K562 (cell line): ENCODE data around the gene CDHR1. TPM values are rescaled to one million over a fixed set of nuclear protein-coding genes. Genes with fewer than 3 reads are reported as not detected.

Experiments
- ATAC-seq: fragments of 200-7000 bp; cut with Tn5 transposase; 3 replicates; pipeline ENCODE4 v1.9.1; 2020; ENCODE audit warnings: moderate library complexity
- BruUV-seq: library from RNA; stranded (reverse); fragments of 400-500 nt; replicated peaks from 2 replicates; lab custom pipeline; 2021; lab: Mats Ljungman, UMichigan
- CTCF ChIA-PET: fragments of 300-600 bp; formaldehyde crosslinking; extraction: SDS; loops from one replicate; lab custom pipeline; 2021; ENCODE audit warnings: low intra/inter-chr PET ratio; lab: Yijun Ruan, JAX
- POLR2A ChIA-PET: fragments of 300-600, 350-650 bp; sonication (Branson Sonifier 250); formaldehyde crosslinking; extraction: SDS; loops from one replicate; lab custom pipeline; 2021; ENCODE audit warnings: antibody characterized with exemption, inconsistent platforms; lab: Yijun Ruan, JAX
- DNase-seq, 4 experiments: peaks; one replicate each; pipeline versions ENCODE4 v3.0.0 to v3.0.0-alpha.2; 2011 to 2018; ENCODE audit warnings: low spot score in 3 of 4, mixed read lengths in 3 of 4; ENCODE audit errors: extremely low read depth in 1 of 4
- FAIRE-seq: peaks from 2 replicates; lab custom pipeline; 2011; peaks lifted over from hg19 to GRCh38; lab: Jason Lieb, UNC
- H2AFZ ChIP-seq: 2 replicates; pipeline ENCODE4 v1.6.0; 2011; ENCODE audit warnings: low read depth, low read length, control low read depth, inconsistent platforms
- H3K27ac ChIP-seq: fragments of 200-600 bp; 3 replicates; pipeline ENCODE4 v1.8.0; 2011; ENCODE audit warnings: low read depth, mild to moderate bottlenecking, control low read depth, inconsistent platforms, low read length, moderate library complexity, mixed read lengths; ENCODE audit errors: extremely low read depth
- H3K27me3 ChIP-seq, 2 experiments: fragments of 300-600 bp in 1 of 2; 2 replicates in 1 of 2; 3 replicates in 1 of 2; pipeline versions ENCODE4 v1.6.0 to v1.8.0; 2011; ENCODE audit warnings: inconsistent platforms in 2 of 2, low read length in 2 of 2, mild to moderate bottlenecking in 1 of 2, mixed read lengths in 1 of 2, moderate library complexity in 1 of 2; ENCODE audit not compliant: control insufficient read depth in 2 of 2, insufficient read depth in 2 of 2
- H3K36me3 ChIP-seq: fragments of 300-600 bp; 3 replicates; pipeline ENCODE4 v1.8.0; 2011; ENCODE audit warnings: mild to moderate bottlenecking, low read length, inconsistent platforms; ENCODE audit not compliant: control insufficient read depth, insufficient read depth
- H3K4me1 ChIP-seq, 2 experiments: fragments of 200-600 bp in 1 of 2; replicated peaks in 1 of 2; 2 replicates in 1 of 2; 3 replicates in 1 of 2; pipeline versions ENCODE4 v1.5.1 to v1.8.0; 2011; ENCODE audit warnings: inconsistent platforms in 2 of 2, low read length in 2 of 2, mild to moderate bottlenecking in 1 of 2, mixed read lengths in 1 of 2, moderate library complexity in 1 of 2; ENCODE audit not compliant: control insufficient read depth in 2 of 2, insufficient read depth in 2 of 2
- H3K4me2 ChIP-seq: 2 replicates; pipeline ENCODE4 v1.6.1; 2011; ENCODE audit warnings: low read length, control low read depth, inconsistent platforms, mixed read lengths; ENCODE audit not compliant: insufficient read depth
- H3K4me3 ChIP-seq: fragments of 200-600 bp; sonication (generic), shearing (Covaris generic); 2 replicates; pipeline ENCODE4 v1.5.1; 2016; ENCODE audit warnings: control low read depth, inconsistent platforms
- H3K79me2 ChIP-seq: fragments of 200-600 bp; 3 replicates; pipeline ENCODE4 v1.8.0; 2011; ENCODE audit warnings: low read length, inconsistent platforms; ENCODE audit not compliant: control insufficient read depth, insufficient read depth
- H3K9ac ChIP-seq, 2 experiments: 2 replicates each; pipeline versions ENCODE4 v1.6.0 to v1.6.1; 2011; ENCODE audit warnings: low read depth in 2 of 2, low read length in 2 of 2, control low read depth in 1 of 2, inconsistent platforms in 1 of 2, mild to moderate bottlenecking in 1 of 2, mixed read lengths in 1 of 2; ENCODE audit not compliant: insufficient read depth in 1 of 2
- H3K9me1 ChIP-seq: one replicate; pipeline ENCODE4 v1.6.0; 2011; ENCODE audit warnings: inconsistent platforms, mild to moderate bottlenecking, low read length, moderate library complexity; ENCODE audit not compliant: control insufficient read depth, insufficient read depth
- H3K9me3 ChIP-seq: replicated peaks from 2 replicates; pipeline ENCODE4 v1.5.1; 2011; ENCODE audit warnings: low read depth, low read length, inconsistent platforms; ENCODE audit not compliant: control insufficient read depth, insufficient read depth
- H4K20me1 ChIP-seq: replicated peaks from 2 replicates; pipeline ENCODE4 v1.6.1; 2011; ENCODE audit warnings: low read length, inconsistent platforms, mixed read lengths; ENCODE audit not compliant: control insufficient read depth, insufficient read depth
- TBL1XR1 ChIP-seq, 2 experiments: IDR thresholded peaks; 2 replicates each; pipeline ENCODE4 v1.6.1; 2012; ENCODE audit warnings: improper control_type of control experiment in 2 of 2, low read length in 2 of 2, mild to moderate bottlenecking in 1 of 2
- WGBS: fragments of 100-300 bp; shearing (Covaris generic); methylation state at CpG from one replicate; pipeline ENCODE4 v1.1.6; 2016; ENCODE audit warnings: low coverage, mixed read lengths; ENCODE audit not compliant: insufficient coverage; ENCODE audit errors: missing lambda C conversion rate; 5-methylcytosine and 5-hydroxymethylcytosine counted together
- in situ Hi-C: fragments of 300-500 bp; cut with MboI; formaldehyde crosslinking; loops from 4 replicates; pipeline ENCODE4 v1.15.0; 2018; ENCODE audit warnings: inconsistent platforms, mixed read lengths
- intact Hi-C: fragments of 100-400 bp; cut with micrococcal nuclease; formaldehyde crosslinking; loops from 2 replicates; pipeline ENCODE4 v1.14.2; 2022
- polyA plus RNA-seq, 8 experiments: library from polyadenylated mRNA; depleted of rRNA in 4 of 8; stranded (reverse) in 5 of 8; unstranded in 3 of 8; fragments of >200 nt; fragmentation: Nextera tagmentation in 2 of 8; fragmentation: Illumina TruSeq in 1 of 8; extraction: Ambion mirVana in 2 of 8; extraction: Trizol in 1 of 8; gene quantifications; 2 replicates each; pipeline versions ENCODE4 v1.2.1 to v1.2.3, GENCODE V29; 2011 to 2014; ENCODE audit warnings: inconsistent platforms in 1 of 8, missing spikeins in 1 of 8
- total RNA-seq, 7 experiments: library from RNA; depleted of rRNA in 6 of 7; stranded (reverse); fragments of >200 nt in 6 of 7; fragmentation: Illumina TruSeq in 2 of 7; extraction: Trizol in 2 of 7; gene quantifications; 2 replicates each; pipeline versions ENCODE4 v1.2.1 to v1.2.3, GENCODE V29; 2011 to 2021; ENCODE audit warnings: low replicate concordance in 1 of 7
- TF ChIP-seq, protein P1 (sequence below): fragments of 250-450 bp; sonication (Bioruptor Pico); IDR thresholded peaks from 2 replicates; pipeline ENCODE4 v1.8.0; 2022; ENCODE audit warnings: moderate library complexity, mild to moderate bottlenecking, inconsistent platforms
- TF ChIP-seq, protein P2 (sequence below): fragments of 250-450 bp; sonication (Bioruptor Pico); IDR thresholded peaks from 2 replicates; pipeline ENCODE4 v1.6.1; 2021; ENCODE audit warnings: mild to moderate bottlenecking
- TF ChIP-seq, protein P3 (sequence below), 2 experiments: fragments of 450-650 bp; IDR thresholded peaks; 2 replicates each; pipeline ENCODE4 v1.6.1; 2016
- TF ChIP-seq, protein P4 (sequence below): sonication (generic); formaldehyde crosslinking; IDR thresholded peaks from 2 replicates; pipeline ENCODE4 v1.8.0; 2023; ENCODE audit warnings: mild to moderate bottlenecking, missing genetic modification reagents
- TF ChIP-seq, protein P5 (sequence below): fragments of 200-800 bp; sonication (Bioruptor generic); IDR thresholded peaks from 2 replicates; pipeline ENCODE4 v1.6.1; 2016; ENCODE audit warnings: missing genetic modification characterization, missing compliant biosample characterization

Gene CDHR1
- total and polyA plus RNA-seq, 9 of the 15 experiments (the other 6 are each of a cell fraction or from before 2014, with no cell fraction given) = 0.03 to 0.99 (median 0.20) TPM

GRCh38 chr10:84181631-84182030 lies 12.7 kb upstream of the CDHR1 start (continued):
- TF ChIP-seq, protein P1, sequence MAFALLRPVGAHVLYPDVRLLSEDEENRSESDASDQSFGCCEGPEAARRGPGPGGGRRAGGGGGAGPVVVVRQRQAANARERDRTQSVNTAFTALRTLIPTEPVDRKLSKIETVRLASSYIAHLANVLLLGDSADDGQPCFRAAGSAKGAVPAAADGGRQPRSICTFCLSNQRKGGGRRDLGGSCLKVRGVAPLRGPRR = no peak
- TF ChIP-seq, protein P2, sequence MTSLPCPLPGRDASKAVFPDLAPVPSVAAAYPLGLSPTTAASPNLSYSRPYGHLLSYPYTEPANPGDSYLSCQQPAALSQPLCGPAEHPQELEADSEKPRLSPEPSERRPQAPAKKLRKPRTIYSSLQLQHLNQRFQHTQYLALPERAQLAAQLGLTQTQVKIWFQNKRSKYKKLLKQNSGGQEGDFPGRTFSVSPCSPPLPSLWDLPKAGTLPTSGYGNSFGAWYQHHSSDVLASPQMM (CRISPR knock-in tag) = no peak

GRCh38 chr10:84184517-84184916 lies 9.8 kb upstream of the CDHR1 start:
- no TSS peak for BruUV-seq
- peaks cover 1 to 44% of the 10 kb centered on the region in 2 experiments; a peak in 4 of 5 replicates for H3K27me3 ChIP-seq
- TF ChIP-seq, protein P3, sequence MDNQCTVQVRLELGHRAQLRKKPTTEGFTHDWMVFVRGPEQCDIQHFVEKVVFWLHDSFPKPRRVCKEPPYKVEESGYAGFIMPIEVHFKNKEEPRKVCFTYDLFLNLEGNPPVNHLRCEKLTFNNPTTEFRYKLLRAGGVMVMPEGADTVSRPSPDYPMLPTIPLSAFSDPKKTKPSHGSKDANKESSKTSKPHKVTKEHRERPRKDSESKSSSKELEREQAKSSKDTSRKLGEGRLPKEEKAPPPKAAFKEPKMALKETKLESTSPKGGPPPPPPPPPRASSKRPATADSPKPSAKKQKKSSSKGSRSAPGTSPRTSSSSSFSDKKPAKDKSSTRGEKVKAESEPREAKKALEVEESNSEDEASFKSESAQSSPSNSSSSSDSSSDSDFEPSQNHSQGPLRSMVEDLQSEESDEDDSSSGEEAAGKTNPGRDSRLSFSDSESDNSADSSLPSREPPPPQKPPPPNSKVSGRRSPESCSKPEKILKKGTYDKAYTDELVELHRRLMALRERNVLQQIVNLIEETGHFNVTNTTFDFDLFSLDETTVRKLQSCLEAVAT (IDR thresholded peaks at IDR 0.05) = no peak
- no peak for TF ChIP-seq TBL1XR1 (IDR thresholded peaks at IDR 0.05; ENCODE audit: low read length in 2 of 2)
- TF ChIP-seq, protein P4, sequence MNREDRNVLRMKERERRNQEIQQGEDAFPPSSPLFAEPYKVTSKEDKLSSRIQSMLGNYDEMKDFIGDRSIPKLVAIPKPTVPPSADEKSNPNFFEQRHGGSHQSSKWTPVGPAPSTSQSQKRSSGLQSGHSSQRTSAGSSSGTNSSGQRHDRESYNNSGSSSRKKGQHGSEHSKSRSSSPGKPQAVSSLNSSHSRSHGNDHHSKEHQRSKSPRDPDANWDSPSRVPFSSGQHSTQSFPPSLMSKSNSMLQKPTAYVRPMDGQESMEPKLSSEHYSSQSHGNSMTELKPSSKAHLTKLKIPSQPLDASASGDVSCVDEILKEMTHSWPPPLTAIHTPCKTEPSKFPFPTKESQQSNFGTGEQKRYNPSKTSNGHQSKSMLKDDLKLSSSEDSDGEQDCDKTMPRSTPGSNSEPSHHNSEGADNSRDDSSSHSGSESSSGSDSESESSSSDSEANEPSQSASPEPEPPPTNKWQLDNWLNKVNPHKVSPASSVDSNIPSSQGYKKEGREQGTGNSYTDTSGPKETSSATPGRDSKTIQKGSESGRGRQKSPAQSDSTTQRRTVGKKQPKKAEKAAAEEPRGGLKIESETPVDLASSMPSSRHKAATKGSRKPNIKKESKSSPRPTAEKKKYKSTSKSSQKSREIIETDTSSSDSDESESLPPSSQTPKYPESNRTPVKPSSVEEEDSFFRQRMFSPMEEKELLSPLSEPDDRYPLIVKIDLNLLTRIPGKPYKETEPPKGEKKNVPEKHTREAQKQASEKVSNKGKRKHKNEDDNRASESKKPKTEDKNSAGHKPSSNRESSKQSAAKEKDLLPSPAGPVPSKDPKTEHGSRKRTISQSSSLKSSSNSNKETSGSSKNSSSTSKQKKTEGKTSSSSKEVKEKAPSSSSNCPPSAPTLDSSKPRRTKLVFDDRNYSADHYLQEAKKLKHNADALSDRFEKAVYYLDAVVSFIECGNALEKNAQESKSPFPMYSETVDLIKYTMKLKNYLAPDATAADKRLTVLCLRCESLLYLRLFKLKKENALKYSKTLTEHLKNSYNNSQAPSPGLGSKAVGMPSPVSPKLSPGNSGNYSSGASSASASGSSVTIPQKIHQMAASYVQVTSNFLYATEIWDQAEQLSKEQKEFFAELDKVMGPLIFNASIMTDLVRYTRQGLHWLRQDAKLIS = no peak
- TF ChIP-seq, protein P5, sequence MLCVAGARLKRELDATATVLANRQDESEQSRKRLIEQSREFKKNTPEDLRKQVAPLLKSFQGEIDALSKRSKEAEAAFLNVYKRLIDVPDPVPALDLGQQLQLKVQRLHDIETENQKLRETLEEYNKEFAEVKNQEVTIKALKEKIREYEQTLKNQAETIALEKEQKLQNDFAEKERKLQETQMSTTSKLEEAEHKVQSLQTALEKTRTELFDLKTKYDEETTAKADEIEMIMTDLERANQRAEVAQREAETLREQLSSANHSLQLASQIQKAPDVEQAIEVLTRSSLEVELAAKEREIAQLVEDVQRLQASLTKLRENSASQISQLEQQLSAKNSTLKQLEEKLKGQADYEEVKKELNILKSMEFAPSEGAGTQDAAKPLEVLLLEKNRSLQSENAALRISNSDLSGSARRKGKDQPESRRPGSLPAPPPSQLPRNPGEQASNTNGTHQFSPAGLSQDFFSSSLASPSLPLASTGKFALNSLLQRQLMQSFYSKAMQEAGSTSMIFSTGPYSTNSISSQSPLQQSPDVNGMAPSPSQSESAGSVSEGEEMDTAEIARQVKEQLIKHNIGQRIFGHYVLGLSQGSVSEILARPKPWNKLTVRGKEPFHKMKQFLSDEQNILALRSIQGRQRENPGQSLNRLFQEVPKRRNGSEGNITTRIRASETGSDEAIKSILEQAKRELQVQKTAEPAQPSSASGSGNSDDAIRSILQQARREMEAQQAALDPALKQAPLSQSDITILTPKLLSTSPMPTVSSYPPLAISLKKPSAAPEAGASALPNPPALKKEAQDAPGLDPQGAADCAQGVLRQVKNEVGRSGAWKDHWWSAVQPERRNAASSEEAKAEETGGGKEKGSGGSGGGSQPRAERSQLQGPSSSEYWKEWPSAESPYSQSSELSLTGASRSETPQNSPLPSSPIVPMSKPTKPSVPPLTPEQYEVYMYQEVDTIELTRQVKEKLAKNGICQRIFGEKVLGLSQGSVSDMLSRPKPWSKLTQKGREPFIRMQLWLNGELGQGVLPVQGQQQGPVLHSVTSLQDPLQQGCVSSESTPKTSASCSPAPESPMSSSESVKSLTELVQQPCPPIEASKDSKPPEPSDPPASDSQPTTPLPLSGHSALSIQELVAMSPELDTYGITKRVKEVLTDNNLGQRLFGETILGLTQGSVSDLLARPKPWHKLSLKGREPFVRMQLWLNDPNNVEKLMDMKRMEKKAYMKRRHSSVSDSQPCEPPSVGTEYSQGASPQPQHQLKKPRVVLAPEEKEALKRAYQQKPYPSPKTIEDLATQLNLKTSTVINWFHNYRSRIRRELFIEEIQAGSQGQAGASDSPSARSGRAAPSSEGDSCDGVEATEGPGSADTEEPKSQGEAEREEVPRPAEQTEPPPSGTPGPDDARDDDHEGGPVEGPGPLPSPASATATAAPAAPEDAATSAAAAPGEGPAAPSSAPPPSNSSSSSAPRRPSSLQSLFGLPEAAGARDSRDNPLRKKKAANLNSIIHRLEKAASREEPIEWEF (CRISPR knock-in tag) = no peak

More at GRCh38 chr10:84184517-84184916, 9.8 kb upstream of the CDHR1 start:
- H3K9me1 ChIP-seq = no peaks in the 10 kb centered on the region
- POLR2A ChIA-PET = interaction anchor here (0.7 to 1.1 kb wide), 3 partner anchors 9 to 37 kb away, joined by 3 to 4 read pairs (median 3); no protein-coding TSS in a partner anchor
- H3K27ac ChIP-seq = no peak overlapping the region
- intact Hi-C loops (no loop called here), in situ Hi-C loops (no loop called here)
- no peak overlapping the region for H3K4me2 ChIP-seq
- no peak for FAIRE-seq
- 0% methylated on average over 4 of the region's 4 CpGs for WGBS
- CTCF ChIA-PET = no interaction called here
- no peak overlapping the region for H2AFZ ChIP-seq
- no peaks in the 10 kb centered on the region; the same call in 1 of the 2 replicates for H4K20me1 ChIP-seq
- no peaks in the 10 kb centered on the region for H3K36me3 ChIP-seq
- peak in 1 of 4 experiments; percentile 35 for DNase-seq
- H3K9me3 ChIP-seq = no peaks in the 10 kb centered on the region
- no peaks in the 10 kb centered on the region for H3K4me1 ChIP-seq
- H3K79me2 ChIP-seq = no peaks in the 10 kb centered on the region
- ATAC-seq = peak; percentile 67
- H3K4me3 ChIP-seq = no peak overlapping the region
- H3K9ac ChIP-seq = no peak overlapping the region
